Stimulated activated CD8-positive, alpha-beta memory T cell treated with anti-CD3 and anti-CD28 coated beads, Interleukin-15, amount 100 ng/mL, for 24 hours (primary cell): Measurements from ENCODE around the gene RPL29.

Experiments
- DNase-seq: peaks from one replicate; pipeline ENCODE4 v3.0.0-alpha.2; 2020; ENCODE audit warnings: low read depth

The RPL29 gene

DNA sequence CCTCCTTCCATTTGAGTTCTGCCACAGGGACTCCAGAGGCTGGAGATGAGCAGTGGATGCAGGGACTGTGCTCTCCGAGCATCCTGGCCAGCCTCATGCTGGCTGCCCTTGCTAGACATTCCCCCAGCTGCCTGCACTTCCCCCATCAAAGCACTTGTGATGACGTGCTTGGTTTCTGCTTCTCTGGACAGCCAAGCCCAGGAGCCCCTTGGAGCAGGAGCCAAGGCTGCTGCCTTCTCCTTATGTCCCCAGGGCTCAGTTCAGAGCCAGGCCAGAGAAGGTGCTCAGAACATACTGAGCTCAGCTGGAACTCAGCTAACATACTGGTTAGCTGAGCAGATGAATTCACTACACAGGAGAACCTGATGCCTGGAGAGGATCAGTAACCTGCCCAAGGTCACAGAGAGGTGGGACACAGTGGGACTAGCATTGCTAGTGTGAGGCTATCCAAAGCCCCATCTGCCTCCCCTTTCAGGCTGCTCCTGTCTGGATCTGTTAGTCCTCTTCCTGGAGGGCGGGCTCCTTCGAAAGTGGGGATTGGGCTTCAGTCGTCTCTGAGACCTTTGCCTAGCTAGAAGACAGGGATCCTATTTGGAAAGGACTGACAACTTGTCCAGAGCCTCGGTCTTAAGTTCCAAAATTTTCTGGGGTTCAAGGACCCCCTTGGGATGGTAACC lies 32.7 kb downstream of the RPL29 start:
- no peak for DNase-seq

DNA sequence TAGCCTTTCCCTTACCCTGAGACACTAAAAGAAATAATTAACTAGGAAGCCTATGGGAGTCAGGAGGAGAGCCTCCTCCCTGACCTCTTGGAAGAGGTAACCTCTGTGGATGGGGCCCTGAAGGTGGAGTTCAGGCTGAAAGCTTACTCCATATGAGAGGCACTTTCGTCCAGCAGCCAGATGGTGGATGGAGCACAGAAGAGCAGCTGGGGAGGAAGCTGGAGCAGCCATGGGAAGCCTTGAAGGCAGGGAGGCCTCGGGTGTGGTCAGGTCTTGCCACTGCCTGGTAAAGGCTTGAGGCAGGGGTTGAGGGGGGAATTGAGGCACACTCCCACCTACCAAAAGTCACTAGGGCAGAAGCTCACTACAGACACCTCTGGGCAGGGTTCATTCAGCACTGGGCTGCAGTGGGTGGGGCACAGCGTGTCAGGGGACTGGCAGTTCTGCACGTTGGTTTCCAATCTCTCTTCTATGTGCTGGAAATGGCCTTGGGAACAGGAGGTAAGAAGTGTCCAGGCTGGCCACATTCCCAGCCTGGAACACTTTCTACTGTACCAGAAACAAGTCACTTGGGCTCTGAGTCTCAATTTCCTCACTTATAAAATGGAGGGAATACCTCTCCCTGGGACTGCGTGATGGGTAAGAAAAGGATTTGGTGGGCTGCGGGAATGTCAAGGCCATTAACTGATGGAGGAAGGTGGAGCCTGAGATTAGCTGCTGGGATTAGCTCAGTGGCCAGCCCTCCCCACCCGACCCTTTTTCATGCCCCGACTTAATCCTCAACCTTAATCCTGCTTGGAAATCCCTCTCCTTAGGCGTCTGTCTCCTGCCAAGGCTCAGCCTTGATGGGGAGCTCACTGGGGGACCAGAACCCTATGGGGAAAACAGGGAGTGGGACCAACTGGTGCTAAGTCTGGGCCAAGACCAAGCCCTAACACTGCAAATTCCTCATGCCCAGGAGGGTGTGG lies 33.8 kb downstream of the RPL29 start:
- no peak for DNase-seq

DNA sequence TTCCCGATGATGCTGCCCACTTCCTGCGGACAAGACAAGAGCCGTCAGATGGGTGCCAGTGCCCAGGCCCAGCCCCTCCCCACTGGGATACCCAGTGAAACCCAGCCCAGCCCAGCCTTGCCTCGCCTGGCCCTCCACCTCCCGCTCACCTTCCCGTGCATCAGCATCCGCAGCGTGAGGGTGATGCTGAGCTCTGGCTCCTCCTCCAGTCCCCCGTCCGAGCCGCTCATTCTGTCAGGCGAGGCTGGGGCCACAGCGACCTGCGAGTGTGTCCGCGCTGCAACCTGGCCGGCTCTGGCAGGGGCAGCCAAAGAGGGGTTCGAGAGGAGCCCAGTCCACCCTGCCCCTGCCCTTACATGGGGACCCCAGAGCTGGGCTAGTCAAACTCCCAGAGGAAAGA lies 34.7 kb downstream of the RPL29 start:
- DNase-seq, result no peak

DNA sequence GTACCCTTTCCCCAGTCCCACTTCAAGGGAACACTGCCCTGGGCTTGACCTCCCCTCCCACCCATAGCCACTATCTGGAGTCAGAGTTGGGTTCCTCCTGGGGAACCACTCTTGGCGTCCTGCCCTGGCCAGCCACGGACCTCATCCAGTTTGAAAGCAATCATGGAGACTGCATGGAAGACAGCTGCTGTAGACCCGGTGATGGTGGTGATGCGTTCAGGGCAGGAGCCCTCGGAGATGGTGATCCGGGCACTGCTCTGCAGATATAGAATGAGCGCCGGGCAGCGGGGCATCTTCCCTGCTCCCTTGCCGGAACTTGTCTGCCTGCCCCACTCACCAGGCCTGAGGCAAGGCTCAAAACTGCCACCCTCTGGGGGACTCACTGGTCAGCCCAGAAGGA lies 35.3 kb downstream of the RPL29 start:
- DNase-seq, result no peak

DNA sequence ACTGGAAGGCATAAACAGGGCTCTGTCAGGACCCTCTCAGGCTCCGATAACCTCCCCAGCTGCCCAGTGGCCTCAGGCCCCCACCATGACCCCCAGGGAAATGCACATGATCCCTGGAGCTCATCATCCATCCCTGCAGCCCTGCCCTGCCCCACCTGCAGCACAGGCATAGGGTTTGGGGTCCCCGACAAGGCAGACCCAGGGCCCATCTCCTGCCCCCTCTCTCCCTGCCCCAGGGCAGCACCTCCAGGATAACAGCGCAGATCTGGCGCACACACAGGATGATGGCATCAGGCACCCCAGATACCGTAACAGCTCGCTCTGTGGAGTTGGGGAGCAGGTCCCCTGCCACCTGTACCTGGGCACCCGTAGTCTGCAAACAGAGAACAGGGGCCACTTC lies 36.0 kb downstream of the RPL29 start:
- no peak for DNase-seq

DNA sequence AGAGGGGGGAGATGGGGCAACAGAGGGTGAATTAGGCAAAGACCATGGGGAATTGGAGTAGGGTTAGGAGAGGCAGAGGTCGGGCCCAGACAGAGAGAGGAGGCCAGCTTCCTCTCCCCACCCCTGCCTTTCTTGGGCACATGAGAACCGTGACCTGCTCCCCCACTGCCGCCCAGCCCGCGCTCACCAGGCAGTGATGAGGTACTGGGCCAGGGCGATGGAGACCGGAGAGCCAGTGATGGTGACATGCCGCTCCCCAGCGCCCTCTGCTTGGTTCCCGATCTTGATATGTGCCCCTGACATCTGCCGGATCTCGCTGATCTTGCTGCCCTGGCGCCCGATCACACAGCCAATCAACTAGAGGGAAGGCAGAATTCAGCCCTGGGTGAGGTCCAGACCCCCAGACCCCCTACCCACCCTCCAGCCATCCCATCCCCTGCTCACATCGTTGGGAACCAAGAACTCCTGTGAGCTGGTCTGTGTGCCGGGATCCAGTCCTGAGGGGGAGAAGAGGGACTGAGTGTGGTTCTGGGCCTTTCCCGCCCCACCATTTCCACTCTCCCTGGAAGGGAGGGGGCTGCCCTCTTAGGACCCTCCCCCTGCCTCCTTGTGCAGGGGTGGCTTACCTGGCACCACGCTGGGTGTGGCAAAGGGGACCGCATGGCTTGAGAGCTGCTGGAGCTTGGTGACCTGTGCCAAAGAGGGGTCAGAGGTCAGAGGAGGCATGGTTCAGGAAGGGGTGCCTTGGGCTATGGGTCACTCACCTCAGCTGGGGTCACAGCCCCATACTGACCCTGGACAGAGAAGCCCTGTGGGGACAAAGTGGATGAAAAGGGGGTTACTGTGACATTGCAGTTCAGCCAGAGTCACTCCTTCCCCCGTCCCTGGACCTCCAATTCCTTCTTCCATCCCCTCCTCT lies 36.8 kb downstream of the RPL29 start:
- no peak for DNase-seq

DNA sequence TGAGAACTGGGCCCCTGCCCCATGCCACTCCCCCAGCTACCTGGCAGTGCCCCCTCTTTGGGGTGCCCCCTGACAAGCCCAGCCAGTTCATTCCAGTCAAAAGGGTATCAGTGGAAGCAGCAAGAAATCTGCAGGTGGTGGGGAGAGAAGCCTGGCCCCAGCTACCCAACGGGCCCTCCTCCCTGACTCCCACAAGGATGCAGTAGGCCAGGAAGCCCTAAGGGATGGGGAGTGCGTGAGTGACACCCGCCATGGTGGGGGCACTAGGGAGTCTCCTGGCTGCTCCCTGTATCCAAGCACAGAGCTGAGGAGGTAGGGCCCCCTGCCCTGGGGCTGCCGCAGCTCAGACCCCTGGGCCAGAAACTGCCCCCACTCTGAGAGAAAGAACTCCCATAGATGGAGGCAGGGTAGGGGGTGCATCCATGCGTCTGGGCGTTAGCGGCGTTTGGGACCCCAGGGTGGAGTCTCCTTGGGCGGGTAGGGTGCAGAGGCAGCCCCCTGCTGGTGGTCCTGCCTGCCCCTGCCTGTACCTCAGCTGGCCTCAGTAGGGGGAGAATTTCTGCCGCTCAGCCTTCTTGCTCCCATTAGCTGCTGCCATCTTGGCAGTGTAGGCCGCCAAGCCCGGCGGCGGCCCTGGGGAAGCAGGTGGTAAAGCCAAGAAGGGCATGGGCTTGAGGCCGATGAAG lies 38.0 kb downstream of the RPL29 start:
- DNase-seq, result no peak

DNA sequence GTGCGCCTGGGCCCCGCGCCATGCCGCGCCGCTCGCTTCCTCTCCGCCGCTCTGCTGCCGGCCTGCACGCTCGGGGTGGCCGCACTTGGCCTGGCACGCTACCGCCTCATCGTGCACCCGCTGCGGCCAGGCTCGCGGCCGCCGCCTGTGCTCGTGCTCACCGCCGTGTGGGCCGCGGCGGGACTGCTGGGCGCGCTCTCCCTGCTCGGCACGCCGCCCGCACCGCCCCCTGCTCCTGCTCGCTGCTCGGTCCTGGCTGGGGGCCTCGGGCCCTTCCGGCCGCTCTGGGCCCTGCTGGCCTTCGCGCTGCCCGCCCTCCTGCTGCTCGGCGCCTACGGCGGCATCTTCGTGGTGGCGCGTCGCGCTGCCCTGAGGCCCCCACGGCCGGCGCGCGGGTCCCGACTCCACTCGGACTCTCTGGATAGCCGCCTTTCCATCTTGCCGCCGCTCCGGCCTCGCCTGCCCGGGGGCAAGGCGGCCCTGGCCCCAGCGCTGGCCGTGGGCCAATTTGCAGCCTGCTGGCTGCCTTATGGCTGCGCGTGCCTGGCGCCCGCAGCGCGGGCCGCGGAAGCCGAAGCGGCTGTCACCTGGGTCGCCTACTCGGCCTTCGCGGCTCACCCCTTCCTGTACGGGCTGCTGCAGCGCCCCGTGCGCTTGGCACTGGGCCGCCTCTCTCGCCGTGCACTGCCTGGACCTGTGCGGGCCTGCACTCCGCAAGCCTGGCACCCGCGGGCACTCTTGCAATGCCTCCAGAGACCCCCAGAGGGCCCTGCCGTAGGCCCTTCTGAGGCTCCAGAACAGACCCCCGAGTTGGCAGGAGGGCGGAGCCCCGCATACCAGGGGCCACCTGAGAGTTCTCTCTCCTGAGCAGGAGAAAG lies 39.6 kb downstream of the RPL29 start:
- DNase-seq, result no peak

DNA sequence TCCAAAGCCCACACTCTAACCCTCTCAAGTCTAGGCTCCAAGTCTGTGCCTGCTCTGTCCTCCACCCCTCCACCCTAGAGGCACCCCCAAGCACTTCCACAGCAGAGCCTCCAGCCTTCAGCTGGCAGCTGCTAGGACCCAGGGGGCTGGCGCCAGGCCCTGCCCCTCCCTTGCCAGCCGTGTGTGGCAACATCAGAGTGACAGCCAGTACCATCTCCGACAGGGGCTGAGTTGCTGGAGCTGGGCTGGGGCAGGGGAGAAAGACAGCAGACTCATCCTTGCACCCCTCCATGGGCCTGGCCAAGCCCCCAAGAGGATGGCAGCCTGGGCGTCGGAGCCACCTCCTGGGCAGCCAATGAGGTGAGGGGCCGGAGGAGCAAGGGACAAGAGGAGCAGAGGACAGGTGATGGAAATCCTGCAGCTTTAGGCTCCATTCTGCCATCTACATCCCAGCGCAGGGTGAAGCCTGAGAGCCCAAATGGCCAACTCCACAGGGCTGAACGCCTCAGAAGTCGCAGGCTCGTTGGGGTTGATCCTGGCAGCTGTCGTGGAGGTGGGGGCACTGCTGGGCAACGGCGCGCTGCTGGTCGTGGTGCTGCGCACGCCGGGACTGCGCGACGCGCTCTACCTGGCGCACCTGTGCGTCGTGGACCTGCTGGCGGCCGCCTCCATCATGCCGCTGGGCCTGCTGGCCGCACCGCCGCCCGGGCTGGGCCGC lies 40.4 kb downstream of the RPL29 start, which contains the start of gene GPR62:
Gene GPR62, plus strand, starts transcription at position 207 of the 718 bp plus-strand sequence. Its CDS starts 272 bp downstream, at position 479.
- DNase-seq, result no peak

DNA sequence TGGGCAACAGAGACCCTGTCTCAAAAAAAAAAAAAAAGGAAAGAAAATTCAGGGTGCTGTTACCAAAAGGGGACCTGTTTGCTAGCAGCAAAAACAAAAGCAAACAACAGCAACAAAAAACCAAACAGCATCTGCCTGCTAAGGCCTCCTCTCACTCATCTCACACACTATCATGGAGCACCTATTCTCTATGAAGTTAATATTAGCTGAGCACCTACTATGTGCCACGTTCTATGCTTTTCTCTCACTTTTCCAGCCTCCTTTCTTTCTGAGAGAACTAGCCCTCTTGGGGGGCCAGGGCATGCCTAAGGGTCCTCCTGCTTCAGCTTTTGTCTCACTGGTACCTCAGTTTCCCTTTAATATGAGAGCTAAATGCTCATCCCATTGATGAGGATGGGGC lies 41.0 kb downstream of the RPL29 start:
- DNase-seq, result no peak

DNA sequence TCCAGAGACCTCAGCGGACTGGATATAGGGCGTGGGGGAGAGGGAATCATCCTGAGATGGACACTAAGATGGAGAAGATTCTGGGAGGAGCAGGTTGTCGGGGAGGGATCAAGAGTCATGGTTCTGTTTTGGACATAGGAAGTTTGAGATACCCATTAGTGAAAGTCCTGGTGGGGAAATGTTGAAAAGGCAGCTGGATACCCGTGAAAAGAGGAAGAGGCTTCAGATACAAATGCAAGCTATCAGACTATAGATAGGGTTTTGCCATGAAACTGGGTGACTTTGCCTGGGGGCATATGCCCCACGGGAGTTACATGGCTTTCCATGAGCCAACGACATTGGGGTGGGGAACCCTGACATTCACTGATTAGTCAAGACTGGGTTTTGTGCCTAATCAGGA lies 41.6 kb downstream of the RPL29 start:
- DNase-seq, result no peak

DNA sequence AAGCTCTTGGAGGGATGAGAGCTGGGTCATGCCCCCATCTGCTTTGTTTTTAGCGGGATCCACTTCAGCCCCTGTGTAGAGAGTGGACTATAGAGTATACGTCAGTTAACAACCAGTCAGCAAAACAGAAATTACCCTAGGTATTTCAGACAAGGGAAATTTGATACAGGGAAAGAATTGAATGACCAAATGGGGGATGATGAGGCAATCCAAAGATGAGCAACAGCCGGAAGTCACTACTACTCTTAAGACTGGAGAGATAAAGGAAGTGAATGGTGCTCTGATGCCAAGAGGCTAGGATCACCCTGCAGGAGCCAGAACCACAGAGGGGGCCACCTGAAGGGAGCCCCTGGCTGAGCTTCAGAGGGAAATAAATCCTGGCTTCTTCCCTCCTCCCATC lies 42.2 kb downstream of the RPL29 start:
- DNase-seq, result no peak

DNA sequence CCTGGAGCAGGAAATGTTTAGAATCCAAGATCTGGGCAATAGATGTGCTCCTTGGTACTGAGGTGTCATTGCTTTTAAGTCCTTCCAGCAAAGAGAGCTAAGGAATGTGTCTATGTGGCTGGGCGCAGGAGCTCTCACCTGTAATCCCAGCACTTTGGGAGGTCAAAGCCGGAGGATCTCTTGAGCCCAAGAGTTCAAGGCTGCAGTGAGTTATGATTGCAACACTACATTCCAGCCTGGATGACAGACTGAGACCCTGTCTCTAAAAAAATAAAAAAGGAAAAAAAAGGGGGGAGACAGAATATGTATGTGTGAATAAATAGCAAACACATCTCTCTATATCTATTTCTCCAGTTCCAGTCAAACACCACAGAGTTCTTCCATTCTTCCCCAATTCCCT lies 44.8 kb downstream of the RPL29 start:
- no peak for DNase-seq

DNA sequence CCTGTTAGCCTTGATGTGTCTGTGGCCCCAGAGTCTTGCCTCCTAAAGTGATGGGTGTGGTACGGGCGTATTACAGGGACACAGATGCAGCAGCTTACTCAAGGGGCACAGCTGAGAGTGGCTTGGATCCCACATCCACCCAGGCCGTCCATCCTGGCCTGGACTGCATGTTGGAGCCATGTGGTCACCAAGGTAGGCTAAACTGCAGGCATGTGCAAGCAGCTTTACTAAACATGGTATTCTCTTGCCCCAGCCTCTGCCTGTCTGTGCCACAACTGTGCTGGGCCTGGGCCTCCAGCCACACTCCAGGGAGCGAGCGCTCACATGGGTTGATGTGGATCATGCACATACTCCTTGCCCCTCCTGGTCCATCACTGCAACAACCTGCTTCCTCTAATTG lies 46.6 kb downstream of the RPL29 start:
- no peak for DNase-seq

DNA sequence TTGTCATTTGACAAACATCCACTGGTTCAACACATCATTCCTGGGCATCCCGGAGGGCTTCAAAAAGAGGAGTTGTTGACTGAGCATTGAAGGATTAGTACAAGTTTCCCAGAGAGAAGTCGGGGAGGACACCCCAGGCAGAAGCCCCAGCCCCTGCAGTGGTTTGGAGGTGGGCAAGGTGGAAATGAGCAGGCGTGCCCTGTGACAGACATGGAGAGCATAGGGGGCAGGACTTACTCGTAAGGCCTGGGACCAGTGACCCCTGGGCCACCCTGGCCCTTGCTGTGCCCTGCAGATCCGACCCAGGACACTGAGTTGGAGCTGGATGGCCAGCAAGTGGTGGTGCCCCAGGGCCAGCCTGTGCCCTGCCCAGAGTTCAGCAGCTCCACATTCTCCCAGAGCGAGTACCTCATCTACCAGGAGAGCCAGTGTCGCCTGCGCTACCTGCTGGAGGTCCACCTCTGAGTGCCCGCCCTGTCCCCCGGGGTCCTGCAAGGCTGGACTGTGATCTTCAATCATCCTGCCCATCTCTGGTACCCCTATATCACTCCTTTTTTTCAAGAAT lies 47.6 kb downstream of the RPL29 start:
- no peak for DNase-seq

DNA sequence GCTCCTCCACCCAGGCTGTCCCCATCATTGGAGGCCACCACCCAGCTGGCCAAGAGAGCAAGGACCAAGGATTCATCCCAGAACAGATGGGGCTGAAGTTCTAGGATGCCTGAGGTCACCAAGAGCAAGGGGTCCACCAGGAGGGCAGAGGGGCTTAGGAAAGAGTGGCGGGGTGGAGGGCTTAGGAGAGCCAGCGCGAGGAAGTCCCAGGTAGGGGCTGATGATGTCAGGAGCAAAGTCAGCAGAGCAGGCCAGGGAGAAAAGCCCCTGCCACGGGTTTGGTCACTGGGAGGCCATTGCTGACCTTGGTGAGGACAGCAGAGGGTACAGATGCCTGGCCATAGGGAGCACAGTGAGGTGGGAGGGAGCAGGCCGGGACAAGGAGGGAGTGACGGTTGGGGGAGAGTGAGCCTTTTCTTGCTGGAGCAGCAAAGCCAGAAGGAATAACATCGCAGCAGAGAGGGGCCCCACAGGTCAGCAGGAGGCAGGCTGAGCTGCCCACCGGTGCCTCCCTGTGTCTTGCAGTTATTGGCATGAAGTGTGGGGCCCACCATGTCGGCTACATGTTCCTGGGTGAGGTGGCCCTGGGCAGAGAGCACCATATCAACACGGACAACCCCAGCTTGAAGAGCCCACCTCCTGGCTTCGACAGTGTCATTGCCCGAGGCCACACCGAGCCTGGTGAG lies 48.3 kb downstream of the RPL29 start:
- no peak for DNase-seq

DNA sequence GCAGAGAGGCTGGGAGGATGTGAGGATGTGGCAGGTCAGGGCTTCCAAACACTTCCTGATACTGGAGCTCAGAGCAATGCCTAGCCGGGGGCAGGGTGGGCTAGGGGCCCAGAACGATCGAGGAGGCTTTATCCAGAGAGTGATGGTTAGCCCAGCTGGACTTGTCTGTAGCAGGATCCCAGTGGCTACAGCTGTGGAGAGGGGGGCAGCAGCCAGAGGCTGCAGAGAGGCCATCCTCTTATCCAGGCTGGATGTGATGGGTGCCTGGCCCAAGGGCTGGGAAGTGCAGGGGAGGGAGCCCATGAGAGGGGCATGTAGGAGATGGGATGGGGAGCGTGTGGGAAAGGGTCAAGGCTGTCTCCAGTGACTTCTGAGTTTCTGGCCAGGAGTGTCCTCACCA lies 48.9 kb downstream of the RPL29 start:
- DNase-seq, result no peak

DNA sequence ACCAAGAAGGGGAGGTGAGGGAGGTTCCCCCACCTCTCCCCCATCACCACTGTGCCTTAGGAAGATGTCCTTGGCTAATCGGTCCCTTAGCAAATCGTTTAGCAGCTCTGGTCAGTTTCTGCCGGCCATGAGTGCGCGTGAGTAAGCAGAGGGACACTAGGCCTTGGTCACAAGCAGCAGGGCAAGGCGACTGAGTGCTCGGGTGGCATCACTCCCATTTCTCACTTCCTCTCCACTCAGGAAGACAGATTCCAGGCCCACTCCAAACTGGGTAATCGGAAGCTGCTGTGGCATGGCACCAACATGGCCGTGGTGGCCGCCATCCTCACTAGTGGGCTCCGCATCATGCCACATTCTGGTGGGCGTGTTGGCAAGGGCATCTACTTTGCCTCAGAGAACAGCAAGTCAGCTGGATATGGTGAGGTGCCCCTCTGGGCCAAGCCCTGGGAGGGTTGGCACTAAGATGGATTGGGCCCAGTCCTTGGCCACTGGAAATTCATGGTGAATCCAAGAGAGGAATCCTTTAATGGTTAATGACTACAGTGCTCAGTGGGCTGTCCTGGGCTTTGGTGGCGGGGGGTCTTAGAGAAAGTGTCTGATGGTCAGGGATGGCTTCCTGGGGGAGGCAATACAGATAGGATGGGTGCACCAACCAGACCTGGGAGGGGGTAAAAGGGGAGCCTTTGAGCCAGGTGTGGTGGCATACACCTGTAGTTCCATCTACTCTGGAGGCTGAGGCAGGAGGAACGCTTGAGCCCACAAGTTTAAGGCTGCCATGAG lies 49.6 kb downstream of the RPL29 start:
- DNase-seq, result no peak
